Fibroblast of villous mesenchyme (primary cell): ENCODE measurements around the gene SEMA5A. TPM values are rescaled to one million over a fixed set of nuclear protein-coding genes. Genes with fewer than 3 reads are reported as not detected.

Experiments
- DNase-seq: peaks from one replicate; pipeline ENCODE4 v3.0.0-alpha.2; 2010; ENCODE audit warnings: low read depth
- H3K4me3 ChIP-seq: 2 replicates; pipeline ENCODE4 v1.5.1; 2011; ENCODE audit warnings: low read depth, mild to moderate bottlenecking, low read length
- CTCF ChIP-seq: IDR thresholded peaks from 2 replicates; pipeline ENCODE4 v1.5.1; 2012; ENCODE audit warnings: low read depth, mild to moderate bottlenecking, low read length; ENCODE audit not compliant: insufficient read depth
- total RNA-seq: library from RNA; depleted of rRNA; stranded (reverse); fragments of >200 nt; gene quantifications from 2 replicates; pipeline ENCODE4 v1.2.3, GENCODE V29; 2012

The SEMA5A gene
- total RNA-seq, 1 donor, result 72.5 TPM

- peak overlapping the region; percentile 87 for H3K4me3 ChIP-seq
- peak; percentile 66 for DNase-seq
- TF ChIP-seq CTCF, result no peak
Observed at GRCh38 chr5:9543311-9543920, 2.5 kb downstream of the SEMA5A start.

DNA sequence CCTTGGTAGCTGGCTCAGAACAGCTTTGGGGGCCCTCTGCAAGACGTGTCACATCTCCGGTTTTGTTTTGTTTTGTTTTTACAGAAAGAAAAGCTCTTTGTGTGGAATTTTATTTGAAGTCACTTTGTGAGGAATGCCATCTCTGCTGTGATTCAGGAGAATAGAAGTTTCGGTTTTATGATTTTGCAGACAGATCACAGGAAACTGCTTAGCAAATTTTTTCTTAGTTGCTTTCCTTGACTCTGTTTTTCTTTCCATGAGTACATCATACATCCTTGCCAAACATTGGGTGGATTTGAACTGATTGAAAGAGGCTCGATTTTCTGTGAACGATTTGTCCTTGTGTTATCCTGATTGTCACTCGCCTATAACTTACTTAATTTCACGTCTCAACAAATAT is 5.1 kb downstream of the SEMA5A start:
- peak; percentile 67 for DNase-seq
- no peak for TF ChIP-seq CTCF
- peak overlapping the region; percentile 39 for H3K4me3 ChIP-seq

DNA sequence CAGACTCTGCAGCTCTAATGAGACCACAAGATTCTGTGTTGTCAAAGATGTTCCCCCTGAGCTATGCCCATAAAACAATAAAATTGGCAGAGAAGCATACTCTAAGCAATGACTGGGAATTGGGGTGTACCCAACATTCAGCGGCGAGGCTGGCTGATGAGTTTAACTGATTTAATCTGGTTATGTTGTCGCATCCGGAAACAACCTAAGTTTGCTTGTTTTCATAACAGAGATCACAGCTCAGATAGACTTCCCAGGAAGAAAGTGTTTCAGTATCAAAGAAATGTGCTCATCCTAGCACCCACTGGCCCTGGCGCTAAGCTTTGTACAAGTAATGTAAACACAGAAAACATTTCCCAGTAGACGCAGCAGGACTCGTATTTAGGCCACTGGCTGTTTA is 7.4 kb downstream of the SEMA5A start:
- no peak overlapping the region for H3K4me3 ChIP-seq
- DNase-seq, result peak; percentile 58
- TF ChIP-seq CTCF, result no peak

- TF ChIP-seq CTCF, result no peak
- no peak for DNase-seq
- no peak overlapping the region for H3K4me3 ChIP-seq
Observed at GRCh38 chr5:9537223-9538141, 8.4 kb downstream of the SEMA5A start.

DNA sequence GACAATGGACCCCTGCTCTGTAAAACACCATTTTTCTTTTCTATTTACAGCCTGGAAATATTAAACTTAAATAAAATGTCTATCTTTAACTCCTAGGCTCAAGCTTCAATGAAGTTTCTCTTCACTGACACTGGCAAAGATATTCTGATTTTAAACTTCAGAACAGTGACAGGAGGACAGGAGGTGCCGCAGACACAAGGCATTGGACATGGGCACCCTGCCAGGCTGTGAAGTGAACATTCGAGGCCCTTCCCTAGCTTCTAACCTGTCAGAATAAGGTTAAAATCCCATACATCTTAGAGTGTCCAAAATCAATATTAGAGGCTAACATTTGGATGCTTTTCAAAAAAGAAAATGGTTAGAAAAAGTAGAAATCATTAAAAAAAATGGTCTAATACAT is 9.2 kb downstream of the SEMA5A start:
- TF ChIP-seq CTCF, result no peak
- no peak for DNase-seq
- H3K4me3 ChIP-seq, result no peak overlapping the region

DNA sequence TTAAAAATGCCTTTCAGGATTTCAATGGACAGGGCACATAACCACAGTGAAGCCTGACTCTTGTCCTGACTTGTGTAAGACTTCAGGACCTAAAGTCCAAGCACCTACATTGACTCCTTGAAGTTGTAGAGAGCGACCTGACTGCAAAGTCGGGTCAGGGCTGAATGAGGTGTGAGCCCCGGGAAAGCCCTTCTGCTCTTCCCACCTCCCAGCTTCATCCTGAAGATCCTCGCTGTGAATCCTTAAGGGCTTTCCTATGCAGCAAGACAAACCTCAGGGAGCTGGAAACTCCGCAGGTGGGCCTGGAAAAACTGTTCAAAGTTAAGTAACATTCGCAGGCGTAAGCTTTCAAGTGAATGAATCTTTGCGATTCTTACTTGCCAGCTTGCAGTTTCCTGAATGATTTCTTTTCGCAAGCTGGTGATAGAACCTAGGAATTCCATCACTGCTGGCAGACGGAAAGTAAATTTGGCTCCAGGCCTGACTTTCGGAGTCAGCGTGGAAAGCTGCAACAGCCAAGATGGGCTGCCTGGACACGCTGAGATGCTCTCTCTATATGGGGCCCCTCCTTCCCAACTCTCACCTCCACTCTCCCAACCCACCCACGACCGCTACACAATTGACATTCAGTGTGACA is 10.9 kb downstream of the SEMA5A start:
- DNase-seq, result no peak
- H3K4me3 ChIP-seq, result no peak overlapping the region
- TF ChIP-seq CTCF, result no peak
